ENCODE results near the gene PPM1A.
"Not testable (repeated sequence)": the region's sequence is repeated elsewhere in the genome, so short reads cannot be mapped to it uniquely, and the experiment has no call there.

PPM1A gene

DNA sequence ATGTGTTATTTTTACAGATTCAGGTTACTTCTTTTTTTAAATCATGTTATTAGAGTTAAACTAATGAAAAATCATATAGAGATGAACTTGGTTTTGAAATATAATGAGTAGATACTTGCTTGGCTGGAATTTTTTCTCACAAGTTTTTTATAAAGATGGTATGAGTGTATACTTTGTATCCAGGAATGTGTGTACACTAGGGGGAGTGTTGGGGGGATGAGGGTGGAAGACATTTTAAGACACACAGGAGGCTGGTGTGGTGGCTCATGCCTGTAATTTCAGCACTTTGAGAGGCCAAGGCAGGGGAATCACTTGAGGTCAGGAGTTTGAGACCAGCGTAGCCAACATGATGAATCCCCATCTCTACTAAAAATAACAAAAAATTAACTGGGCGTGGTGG is 23.2 kb downstream of the PPM1A start:
- DNase-seq, result no peak

GRCh38 chr14:60273956-60274355 is 24.9 kb downstream of the PPM1A start:
- no peak for DNase-seq

DNA sequence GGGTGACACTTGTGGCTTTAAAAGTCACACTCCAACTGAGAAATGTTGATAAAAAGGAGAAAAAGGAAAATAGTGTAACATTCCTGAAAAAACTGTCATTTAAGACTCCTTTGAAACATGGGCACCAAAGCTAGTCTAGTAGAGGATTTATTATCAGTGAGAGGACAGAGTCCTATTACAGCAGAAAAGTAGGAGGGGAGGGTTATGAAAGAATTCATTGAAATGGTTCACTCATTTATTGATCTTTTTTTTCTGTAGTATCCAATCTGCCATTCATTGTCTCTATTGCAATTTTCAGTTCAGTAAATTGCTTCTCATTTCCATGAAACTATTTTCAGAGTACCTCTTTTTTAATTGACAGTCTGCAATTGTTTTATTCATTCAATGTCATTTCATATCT is 25.4 kb downstream of the PPM1A start:
- DNase-seq, result no peak

- no peak for DNase-seq
Measured at GRCh38 chr14:60275932-60276331, 26.9 kb downstream of the PPM1A start.

GRCh38 chr14:60276347-60276746 is 27.3 kb downstream of the PPM1A start:
- DNase-seq, result no peak

DNA sequence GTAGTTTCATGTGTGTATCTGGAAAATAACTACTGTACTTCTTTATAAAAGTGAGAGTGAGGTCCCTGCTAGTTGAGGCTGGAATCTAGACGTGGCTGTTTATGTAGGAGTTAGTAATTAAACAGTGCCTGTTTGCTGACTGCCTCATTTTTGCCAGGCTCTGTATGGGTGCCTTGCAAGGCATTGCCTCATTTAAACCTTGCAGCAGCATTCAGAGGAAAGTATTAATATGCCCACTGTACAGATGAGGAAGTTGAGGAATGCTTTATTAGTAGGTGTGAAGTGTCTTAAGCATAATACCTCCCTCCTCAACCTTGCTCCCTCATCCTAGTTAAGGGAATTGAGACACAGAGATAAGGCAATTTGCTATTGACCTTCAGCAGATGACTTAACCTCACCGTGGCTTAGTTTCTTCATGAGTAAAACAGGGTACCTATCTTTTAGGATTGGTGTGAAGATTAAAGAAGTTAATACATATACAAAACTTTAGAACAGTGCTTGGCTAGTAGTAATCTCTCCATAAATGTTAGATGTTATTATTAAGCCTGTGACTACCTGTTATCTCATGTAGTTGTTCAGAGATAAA is 28.7 kb downstream of the PPM1A start:
- no peak for DNase-seq

DNA sequence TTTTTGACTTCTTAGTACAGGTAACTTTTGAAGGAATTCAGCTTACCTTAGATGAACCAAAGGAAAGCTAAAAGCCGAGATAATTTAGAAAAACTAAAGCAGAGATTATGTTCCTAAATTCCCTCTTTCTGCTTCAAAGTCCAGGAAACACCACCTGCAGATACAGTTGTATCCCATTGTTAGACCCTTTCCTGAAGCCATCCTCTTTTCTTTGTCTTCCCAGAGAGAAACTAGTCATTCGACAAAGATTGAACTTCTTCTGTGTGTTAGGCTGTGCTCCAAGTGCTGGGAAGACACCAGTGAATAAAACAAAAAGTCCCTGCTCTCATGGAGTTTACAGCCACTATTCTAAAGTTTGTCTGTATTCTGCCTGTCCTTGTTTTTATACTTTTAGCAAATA is 29.3 kb downstream of the PPM1A start:
- no peak for DNase-seq

DNA sequence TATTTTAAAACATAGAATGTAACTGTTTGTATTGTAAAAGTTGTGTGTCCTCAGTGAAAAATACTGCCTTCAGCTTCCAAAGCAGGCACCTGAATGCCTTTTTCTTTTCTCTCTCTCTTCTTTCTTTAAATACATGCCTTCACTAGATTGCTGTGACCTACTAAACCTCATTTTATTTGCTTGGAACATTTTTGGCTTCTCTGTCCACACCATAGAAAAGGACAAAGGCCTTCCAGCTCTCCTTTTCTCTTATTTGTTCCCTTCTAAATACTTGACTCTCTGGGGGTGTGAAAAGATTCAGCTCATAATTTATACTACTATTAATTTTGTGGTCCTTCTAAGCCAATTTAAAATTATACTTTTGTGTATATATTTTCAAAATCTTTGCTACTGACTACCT is 38.4 kb downstream of the PPM1A start:
- no peak for DNase-seq

- no peak for DNase-seq
Measured at GRCh38 chr14:60288279-60288678, 39.3 kb downstream of the PPM1A start.

- no peak for DNase-seq
Measured at GRCh38 chr14:60294411-60295069, 45.5 kb downstream of the PPM1A start.

DNA sequence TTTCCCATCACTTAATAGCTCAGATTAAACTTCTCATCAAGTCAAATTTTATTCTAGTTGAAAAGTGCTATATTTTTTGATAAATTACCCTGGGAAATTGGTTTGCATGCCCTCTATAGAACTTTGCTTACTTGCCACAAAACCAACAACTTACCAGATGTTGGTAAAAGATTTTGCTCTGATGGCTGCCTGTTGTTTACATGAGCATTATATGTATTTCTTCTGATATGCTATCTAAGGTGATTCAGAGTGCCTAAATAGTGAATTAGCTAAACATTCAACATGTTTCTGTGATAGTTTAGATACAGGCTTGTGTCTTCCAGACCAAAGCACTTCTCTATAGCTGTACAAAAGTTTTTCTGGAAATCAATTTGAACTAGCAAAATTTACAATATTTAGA is 51.0 kb downstream of the PPM1A start:
- DNase-seq, result no peak

DNA sequence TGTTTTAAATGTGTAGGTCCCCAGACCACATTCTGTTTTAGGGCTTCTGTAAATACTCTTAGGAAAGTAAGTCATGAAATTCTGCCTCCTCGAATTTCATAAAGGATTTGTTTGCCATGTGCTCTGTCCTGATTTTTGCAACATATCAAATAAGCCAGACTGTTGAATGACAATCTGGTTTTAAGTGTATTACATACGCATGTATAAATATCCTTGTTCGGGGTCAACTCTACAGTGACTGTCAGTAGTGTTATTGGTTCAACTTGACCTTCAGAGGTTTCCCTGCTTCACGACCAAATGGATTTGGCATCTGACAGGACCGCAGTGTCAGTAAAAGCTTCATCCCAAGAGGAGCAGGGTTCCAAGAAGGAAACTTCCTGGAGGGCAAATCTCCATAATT is 52.7 kb downstream of the PPM1A start:
- no peak for DNase-seq

- no peak for DNase-seq
Measured at GRCh38 chr14:60302663-60303062, 53.6 kb downstream of the PPM1A start.

DNA sequence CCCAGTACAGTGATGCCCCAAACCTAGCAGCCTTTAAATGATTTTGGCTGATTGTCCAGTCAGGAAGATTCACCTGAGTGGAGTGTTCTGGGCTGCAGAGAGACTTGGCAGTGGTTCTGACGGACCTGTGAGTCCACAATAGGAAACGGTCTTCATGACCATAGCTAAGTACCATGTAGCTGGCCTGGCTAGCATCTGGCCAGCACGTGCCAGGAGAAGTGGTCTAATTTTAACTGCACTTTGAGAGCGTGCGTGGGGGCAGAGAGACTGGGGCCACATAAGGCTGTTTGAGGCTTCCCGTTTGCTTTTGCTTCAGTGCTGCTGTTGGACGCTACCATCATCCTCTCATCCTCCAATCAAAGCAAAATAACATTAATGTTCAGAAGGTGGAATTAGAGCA is 54.7 kb downstream of the PPM1A start:
- DNase-seq, result no peak

- DNase-seq, result no peak
Measured at GRCh38 chr14:60304509-60304908, 55.5 kb downstream of the PPM1A start.

DNA sequence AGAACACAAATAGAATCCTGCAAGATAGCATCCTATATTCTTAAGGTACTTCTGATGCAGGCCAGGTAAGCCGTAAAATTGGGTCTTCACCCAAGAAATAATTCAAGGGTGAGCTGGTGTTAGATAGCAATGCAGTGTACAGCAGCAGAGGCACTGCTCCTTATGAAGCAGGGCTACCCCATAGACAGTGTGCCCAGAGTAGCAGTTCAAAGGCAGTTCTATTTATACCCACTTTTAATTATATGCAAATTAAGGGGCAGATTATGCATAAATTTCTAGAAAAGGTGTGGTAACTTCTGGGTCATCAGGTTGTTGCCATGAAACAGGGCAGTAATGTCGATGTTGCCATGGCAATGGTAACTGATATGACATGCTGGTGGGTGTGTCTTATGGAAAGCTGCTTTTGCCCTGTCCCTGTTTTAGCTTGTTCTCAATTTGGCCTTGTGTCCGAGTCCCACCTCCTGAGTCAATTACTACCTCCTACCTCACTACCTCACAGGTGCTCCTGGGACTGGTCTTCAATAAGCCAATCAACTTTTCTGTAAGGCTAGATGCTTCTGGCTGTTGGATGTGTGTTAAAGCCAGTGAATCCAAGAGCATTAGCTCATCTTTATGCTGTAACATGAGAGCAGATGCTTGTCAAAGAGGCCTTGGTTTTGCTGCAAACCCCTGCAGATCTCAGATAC is 61.0 kb downstream of the PPM1A start:
- no peak for DNase-seq

DNA sequence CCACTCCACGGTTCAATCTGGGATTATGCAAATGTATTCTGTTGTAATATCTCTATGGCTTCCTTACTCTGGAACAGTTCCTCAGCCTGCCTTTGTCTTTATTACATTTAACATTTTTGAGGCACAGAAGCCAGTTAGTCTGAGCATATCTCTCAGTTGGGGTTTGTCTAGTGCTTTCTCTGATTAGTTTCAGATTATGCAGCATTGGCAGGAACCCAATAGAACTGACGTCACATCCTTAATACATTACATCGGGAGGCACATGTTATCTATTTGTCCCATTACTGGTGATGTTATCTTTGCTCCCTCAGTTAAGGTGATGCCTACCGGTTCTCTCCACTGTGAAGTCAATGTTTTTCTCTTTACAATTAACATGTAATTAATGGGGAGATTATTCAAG is 62.4 kb downstream of the PPM1A start:
- no peak for DNase-seq

- DNase-seq, result no peak
Measured at GRCh38 chr14:60313093-60313492, 64.1 kb downstream of the PPM1A start.

- no peak for DNase-seq
Measured at GRCh38 chr14:60315196-60315990, 66.4 kb downstream of the PPM1A start.

- DNase-seq, result no peak
Measured at GRCh38 chr14:60317609-60318008, 68.6 kb downstream of the PPM1A start.

DNA sequence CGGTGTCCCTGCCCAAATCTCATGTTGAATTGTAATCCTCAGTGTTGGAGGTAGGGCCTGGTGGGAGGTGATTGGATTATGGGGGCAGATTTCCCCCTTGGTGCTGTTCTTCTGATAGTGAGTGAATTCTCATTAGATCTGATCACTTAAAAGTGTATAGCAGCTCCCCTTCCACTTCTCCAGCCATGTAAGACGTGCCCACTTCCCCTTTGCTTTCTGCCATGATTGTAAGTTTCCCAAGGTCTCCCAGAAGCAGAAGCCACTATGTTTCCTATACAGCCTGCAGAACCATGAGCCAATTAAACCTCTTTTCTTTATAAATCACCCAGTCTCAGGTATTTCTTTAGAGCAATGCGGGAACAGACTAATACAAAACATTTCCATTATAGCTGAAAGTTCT is 71.8 kb downstream of the PPM1A start:
- DNase-seq, result not testable (repeated sequence)

- DNase-seq, result no peak
Measured at GRCh38 chr14:60323199-60323896, 74.3 kb downstream of the PPM1A start.

DNA sequence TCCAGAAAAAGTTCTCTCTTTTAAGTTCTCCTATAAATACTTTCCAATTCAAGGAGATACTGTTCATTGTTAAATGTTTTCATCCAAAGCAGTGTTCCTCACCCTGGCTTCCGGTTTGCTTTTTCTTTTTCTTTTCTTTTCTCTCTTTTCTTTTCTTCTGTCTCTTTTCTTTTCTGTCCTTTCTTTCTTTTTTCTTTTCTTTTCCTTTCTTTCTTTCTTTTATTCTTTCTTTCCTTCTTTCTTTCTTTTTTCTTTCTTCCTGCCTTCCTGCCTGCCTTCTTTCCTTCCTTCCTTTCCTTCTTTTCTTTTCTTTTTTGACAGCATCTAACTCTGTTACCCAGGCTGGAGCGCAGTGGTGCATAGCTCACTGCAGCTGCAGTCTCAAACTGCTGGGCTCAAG is 75.8 kb downstream of the PPM1A start:
- DNase-seq, result no peak
